Stimulated activated CD4-positive, alpha-beta T cell treated with anti-CD3 and anti-CD28 coated beads, Interleukin-1b, Interleukin-23, amount 100 ng/mL, for 48 hours (primary cell): ENCODE results near the gene FAM210A.
A peak's percentile ranks its signal among the peaks of the same experiment; 100 is the strongest.
"Not testable (repeated sequence)": the region's sequence is repeated elsewhere in the genome, so short reads cannot be mapped to it uniquely, and the experiment has no call there.

Experiments
- DNase-seq: peaks from one replicate; pipeline ENCODE4 v3.0.0-alpha.2; 2020

Gene FAM210A, protein sequence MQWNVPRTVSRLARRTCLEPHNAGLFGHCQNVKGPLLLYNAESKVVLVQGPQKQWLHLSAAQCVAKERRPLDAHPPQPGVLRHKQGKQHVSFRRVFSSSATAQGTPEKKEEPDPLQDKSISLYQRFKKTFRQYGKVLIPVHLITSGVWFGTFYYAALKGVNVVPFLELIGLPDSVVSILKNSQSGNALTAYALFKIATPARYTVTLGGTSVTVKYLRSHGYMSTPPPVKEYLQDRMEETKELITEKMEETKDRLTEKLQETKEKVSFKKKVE

DNA sequence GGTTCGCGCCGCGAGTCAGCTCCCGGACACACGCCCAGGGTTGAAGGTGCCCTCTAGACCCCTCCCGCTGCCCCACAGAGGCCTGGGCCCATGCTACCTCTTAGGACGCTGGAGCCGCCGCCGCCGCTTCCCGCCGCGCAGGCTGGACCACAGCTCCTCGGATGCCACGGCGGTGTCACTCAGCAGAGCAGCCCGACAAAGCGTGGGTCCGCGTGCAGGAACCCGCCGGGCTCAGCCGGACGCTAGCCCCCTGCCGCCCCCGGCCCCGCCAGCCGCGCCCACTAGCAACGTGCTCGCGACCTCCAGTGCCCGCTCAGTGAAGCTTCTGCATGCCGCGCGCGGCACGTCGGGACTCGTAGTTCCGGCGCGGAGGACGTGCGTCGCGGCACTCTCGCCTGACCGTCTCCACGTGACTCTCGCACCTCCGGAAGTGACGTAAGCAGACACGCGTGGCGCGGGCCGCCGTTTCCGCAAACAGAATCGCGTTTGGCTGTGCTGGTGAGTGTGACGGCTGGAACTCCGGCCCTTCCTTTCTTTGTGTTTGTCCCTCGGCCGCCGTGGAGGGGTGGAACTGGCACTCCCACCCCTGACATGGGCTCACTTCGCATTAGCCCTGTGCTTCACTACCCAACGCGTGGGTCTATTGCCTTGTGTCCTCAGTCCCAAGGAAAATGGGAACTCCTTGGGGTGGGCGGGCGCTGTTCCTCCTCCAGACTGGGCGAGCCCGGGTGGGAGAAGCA is at the start of gene FAM210A, which contains the start of gene RNMT:
TSS of gene FAM210A (minus strand) at position 327 of the 740 bp plus-strand sequence. CDS start 44,481 bp downstream, outside the sequence.
TSS of gene RNMT (plus strand) at position 442 of the 740 bp plus-strand sequence. CDS start 4,845 bp downstream, outside the sequence.
- DNase-seq: peak; percentile 94

- no peak for DNase-seq
Measured at GRCh38 chr18:13775058-13775457, 48.7 kb upstream of the FAM210A start.

DNA sequence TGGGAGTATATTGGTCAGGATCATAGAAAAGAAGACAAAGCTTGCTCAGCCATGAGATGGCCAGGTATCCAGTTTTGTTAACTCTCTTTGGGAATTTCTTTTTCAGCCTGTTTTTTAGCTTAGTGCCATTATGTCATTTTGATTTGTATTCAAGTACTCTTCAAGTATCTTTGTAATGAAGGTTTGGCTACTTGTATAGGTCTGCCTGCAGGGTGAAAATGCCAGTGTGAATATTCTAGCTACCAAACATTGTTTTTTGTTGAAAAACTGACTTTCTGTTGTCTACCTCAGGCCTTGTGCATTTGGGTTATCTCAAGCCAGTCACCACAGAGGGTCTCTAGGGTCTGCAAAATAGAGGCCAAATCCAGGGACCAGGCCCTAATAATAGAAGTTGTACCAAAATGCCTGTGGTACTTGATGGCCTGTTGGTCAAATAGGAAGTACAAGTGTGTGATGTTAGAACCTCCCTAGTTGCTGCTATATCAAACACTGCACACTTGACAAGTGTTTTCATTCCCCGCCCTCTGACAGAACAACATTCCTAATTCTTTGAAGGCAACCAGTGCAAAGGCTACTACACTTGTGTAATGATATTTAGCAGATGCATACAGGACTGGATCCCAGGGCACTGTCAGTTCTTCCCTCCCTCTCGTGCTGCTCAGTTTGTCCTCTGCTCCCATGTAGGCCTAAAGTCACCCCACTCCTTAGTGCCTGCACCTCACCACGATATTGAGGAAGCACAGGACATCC is 36.5 kb upstream of the FAM210A start:
- no peak for DNase-seq

DNA sequence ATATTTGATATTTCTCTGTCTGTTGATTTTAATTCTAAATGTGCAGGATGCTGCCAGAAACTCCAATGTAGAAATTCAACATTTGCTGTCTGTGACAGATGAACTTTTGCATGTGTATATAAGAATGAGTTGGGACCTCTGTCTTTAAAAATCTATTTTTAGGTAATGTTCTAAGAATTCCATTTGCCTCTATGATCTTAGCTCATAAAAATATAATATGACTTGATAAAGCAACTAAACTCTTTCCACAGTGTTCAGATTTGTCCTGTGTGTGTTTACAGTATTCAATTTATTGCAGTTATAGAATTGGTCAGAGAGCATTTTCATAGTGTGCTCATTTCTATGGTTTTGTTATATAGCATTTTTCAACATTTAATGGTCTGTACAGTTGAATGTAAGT is 33.7 kb upstream of the FAM210A start:
- no peak for DNase-seq

DNA sequence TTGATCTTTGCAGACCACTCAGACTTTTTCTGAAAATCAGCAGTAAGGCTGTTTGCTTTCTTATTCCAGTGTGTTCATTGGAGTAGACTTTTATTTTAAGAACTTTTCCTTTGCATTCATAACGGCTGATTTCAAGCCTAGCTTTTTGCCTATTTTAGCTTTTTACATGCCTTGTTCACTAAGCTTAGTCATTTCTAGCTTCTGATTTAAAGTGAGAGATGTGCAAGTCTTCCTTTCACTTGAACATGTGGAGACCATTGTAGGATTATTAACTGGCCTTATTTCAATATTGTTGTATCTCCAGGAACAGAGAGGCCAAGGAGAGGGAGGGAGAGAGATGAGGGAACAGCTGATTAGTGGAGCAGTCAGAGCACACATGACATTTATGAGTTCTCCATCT is 32.3 kb upstream of the FAM210A start:
- no peak for DNase-seq

DNA sequence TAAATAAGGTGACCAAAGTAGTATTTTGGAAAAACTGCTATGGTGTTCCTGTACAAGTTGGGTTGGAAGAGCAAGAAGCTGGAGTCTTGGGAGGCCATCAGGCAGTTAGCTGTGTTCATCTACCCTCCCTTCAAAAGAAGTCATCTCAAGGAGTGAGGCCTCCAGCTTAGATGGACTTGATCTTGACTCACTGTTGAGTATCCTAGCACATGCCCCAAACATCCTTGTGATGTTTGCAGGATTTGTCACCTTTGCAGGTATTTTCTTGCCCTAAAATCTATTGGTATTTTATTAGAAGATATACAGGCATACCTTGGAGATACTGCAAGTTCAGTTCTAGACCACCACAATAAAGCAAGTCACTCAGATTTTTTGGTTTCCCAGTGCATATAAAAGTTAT is 30.3 kb upstream of the FAM210A start:
- DNase-seq: no peak

DNA sequence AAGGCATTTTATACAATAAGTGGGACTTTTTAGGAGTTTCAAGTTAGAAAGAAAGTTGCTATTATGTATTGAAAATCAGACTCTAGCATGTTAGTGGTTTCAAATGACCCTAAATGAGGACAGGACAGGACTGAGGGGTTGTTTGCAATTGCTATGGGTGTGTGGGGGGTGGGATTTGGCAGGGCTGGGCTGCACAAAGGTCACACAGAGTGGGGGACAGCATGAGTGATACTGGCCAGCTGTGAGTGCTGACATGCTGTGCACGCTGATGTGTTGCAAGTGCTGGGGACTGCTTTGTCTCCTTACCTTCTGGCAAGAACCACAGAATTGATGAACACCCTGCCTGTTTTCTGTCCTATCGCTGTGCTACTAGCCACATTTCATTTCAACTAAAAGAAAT is 29.9 kb upstream of the FAM210A start:
- DNase-seq: no peak

DNA sequence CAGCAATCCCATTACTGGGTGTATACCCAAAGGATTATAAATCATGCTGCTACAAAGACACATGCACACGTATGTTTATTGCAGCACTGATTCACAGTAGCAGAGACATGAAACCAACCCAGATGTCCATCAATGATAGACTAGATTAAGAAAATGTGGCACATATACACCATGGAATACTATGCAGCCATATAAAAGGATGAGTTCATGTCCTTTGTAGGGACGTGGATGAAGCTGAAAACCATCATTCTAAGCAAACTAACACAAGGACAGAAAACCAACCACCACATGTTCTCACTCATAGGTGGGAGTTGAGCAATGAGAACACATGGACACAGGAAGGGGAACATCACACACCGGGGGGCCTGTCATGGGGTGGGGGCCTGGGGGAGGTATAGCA is 25.2 kb upstream of the FAM210A start:
- not testable (repeated sequence) for DNase-seq

DNA sequence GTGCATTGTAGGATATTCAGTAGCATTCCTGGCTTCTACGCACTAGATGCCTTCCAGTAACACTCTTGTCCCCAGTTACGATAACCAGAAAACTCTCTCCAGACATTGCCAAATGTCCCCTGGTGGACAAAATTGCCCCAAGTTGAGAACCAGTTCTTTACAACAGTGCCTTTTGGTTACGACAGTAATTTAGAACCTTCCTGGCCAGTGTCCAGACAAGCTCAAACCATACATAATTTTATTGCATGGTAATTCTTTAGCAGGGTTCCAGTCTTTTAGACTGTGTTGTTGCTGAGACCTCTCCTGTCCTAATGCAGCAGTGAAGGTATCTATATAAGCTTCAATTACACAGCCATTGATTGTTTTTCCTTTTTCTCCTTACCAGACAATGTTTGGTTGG is 20.3 kb upstream of the FAM210A start:
- DNase-seq: no peak

- no peak for DNase-seq
Measured at GRCh38 chr18:13745696-13746095, 19.3 kb upstream of the FAM210A start.

DNA sequence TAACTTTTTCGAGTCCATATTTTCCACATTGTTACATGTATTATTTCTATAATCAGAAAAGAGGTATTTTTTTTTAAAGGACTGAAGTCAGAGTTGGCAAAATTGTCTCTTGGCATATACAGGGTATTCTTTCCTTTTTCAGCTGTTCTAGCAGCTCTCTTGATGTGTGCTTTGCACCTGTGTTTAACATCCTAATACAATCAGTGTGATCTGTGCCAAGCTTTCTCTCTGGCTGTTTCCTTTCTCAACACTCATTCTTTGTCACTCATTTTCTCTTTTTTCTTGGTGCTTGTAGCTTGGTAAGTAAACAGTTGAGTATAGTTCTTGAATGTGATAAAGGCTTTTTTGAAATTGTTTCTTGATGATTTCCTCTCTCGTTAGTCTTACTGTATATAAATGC is 9.3 kb upstream of the FAM210A start:
- no peak for DNase-seq

- DNase-seq: no peak
Measured at GRCh38 chr18:13730481-13730880, 4.1 kb upstream of the FAM210A start.

DNA sequence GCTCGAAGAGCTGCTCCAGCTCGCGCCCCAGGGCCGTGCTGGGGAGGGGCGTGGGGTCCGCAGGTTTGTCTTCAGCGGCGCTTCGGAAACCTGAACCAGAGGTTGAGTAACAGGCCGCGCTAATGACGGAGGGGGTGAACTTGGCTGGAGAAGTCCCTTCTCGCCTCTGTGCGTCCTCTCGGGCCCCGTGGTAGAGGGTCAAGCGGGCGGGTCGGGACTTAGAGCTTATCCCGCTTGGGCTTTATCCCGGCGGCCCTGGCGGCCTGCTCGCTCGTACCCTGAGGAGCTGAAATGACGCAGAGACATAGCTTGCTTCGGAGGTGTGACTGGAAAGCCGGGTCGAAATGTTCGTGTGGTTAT is 594 bp upstream of the FAM210A start:
- DNase-seq: peak; percentile 33

DNA sequence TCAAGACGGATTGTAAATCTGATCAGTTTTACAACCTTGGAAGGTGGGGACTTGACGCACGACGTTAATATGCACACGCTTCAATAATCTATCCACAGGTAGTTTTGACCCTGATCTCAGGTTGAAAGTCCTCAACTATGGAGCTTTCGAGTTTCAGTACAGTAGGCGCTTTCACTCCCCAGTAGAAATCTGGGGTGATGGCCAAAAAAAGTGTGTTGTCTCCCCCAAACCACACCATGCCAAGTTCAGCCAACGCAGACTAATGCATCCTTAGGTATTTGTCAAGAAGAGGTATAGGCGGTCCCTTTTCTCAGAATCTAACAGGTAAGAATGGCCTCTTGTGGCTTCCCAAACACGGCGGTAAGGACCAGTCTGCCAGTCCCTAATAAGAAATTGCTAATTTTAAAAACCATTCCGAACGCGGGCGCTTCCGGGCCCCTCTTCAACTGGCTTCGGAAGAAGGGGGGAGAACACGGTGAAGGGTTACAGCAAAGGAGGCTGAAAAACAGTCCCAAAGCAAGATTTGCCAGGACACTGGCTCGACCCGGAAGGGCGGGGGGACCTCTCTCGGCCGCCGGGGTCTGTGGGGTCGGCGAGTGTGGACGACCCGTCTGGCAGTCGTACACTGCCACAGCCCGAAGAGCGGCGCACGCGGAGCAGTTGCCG is 659 bp downstream of the FAM210A start:
- DNase-seq: no peak

DNA sequence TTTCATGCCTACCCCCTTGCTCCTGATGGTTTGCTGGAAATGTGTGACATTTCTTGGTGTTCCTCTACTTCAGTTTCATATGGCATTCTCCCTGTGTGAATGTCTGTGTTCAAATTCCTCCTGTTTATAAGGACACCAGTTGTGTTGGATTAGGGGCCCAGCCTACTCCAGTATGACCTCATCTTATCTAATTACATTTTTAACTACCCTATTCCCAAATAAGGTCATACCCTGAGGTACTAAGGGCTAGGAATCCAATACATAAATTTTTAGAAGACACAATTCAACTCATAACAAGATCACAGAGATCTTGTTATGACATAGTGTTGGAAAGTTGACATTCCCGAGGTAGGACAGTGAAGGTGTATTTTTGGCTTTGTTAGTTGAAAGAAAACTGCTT is 5.5 kb downstream of the FAM210A start:
- DNase-seq: no peak

GRCh38 chr18:13720123-13720522 is 6.2 kb downstream of the FAM210A start:
- no peak for DNase-seq

DNA sequence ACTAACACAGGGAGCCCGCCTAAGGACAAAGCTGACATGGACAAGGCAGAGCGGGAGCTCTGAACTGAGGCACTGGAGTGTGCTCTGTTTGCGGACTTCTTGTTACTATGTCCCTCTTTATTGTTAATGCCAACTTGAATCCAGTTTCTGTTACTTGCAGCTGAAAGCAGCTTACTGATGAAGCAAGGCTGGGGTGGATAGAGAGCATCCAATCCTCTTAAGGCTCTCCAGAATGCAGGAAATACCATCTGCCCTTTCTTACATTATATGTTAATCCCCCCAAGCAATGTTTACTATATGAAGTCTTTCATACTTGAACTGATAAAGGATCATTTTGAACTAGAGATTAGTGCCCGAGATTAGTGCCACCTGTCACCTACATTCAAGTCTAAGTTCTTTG is 9.4 kb downstream of the FAM210A start:
- no peak for DNase-seq

- no peak for DNase-seq
Measured at GRCh38 chr18:13715330-13715729, 11.0 kb downstream of the FAM210A start.

DNA sequence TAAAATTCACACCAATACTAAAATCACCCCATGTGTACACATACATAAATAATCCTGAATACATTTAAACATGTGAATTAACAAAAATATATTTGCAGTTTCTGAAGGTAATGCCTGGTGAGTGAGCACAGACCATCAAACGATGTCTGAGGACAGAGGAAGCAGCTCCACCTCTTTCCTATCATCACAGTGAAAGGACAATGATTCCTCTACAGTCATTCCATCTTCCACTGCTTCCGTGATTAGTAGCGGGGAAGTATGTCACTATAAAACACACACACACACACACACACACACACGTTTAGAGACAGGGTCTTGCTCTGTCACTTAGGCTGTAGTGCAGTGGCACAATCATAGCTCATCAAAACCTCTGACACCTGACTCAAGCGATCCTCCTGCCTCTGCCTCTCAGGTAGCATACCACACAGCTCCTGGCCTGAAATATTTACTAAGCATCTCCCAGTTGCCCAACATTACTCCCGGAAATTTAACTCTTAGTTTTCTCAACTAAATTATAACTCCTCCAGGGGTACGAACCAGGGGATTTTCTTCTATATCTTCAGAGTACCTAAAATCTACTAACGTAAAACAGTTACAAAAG is 12.8 kb downstream of the FAM210A start:
- no peak for DNase-seq

GRCh38 chr18:13712400-13713131 is 13.8 kb downstream of the FAM210A start:
- no peak for DNase-seq

- no peak for DNase-seq
Measured at GRCh38 chr18:13710414-13710831, 15.9 kb downstream of the FAM210A start.

DNA sequence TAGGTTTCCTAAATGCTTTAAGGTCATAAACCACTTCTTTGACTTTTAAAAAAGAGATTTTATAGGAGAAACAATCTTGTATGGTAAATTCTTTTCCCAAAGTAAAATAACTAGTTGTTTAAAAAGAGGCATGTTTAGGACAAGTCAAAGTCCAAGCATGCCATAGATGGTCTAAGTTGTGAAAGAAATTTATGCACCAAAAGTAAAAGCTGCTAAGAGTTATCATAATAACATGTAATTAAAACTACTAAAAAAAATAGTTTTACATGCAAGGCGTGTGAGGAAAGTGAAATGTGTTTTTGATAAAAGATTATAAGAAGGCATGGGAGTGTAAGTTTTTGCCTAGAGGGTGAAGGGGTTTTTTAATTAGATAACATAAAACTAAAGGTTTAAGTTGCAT is 22.5 kb downstream of the FAM210A start:
- no peak for DNase-seq
